Karpas-422 (cell line): ENCODE measurements around the gene ADGRL1. TPM values are rescaled to one million over a fixed set of nuclear protein-coding genes. Genes with fewer than 3 reads are reported as not detected.
A peak's percentile ranks its signal among the peaks of the same experiment; 100 is the strongest.
"Not testable (repeated sequence)": the region's sequence is repeated elsewhere in the genome, so short reads cannot be mapped to it uniquely, and the experiment has no call there.

ENCODE experiments used
- DNase-seq: peaks from one replicate; pipeline ENCODE4 v3.0.0-alpha.2; 2015
- H2AFZ ChIP-seq: fragments of 200-600 bp; sonication (generic); 2 replicates; pipeline ENCODE4 v1.6.1; 2014; ENCODE audit warnings: antibody characterized with exemption, low read length, mixed read lengths
- H3K27ac ChIP-seq: fragments of 200-600 bp; sonication (generic); 2 replicates; pipeline ENCODE4 v1.5.1; 2014; ENCODE audit warnings: mild to moderate bottlenecking, low read length, moderate library complexity
- H3K27me3 ChIP-seq: fragments of 200-600 bp; sonication (generic); 2 replicates; pipeline ENCODE4 v1.6.1; 2014; ENCODE audit warnings: low read length, mixed read lengths
- H3K36me3 ChIP-seq: fragments of 200-600 bp; sonication (generic); 2 replicates; pipeline ENCODE4 v1.6.1; 2014; ENCODE audit warnings: low read length, mixed read lengths; ENCODE audit not compliant: insufficient read depth
- H3K4me1 ChIP-seq: fragments of 200-600 bp; sonication (generic); 2 replicates; pipeline ENCODE4 v1.6.1; 2014; ENCODE audit warnings: mild to moderate bottlenecking, low read length, mixed read lengths
- H3K4me2 ChIP-seq: fragments of 200-600 bp; sonication (generic); 2 replicates; pipeline ENCODE4 v1.6.1; 2014; ENCODE audit warnings: low read length, low read depth, mild to moderate bottlenecking; ENCODE audit not compliant: poor library complexity, severe bottlenecking
- H3K4me3 ChIP-seq: fragments of 200-600 bp; sonication (generic); 2 replicates; pipeline ENCODE4 v1.5.1; 2014; ENCODE audit warnings: mild to moderate bottlenecking, antibody characterized with exemption, low read length, mixed read lengths
- H3K79me2 ChIP-seq: fragments of 200-600 bp; sonication (generic); 2 replicates; pipeline ENCODE4 v1.6.1; 2014; ENCODE audit warnings: mild to moderate bottlenecking, low read length, mixed read lengths
- H3K9ac ChIP-seq: fragments of 200-600 bp; sonication (generic); 2 replicates; pipeline ENCODE4 v1.6.0; 2014; ENCODE audit warnings: low read length
- H3K9me2 ChIP-seq: fragments of 200-600 bp; sonication (generic), shearing (Covaris generic); replicated peaks from 2 replicates; pipeline ENCODE4 v1.6.0; 2014; ENCODE audit warnings: mild to moderate bottlenecking, low read length, moderate library complexity; ENCODE audit not compliant: insufficient read depth
- H3K9me3 ChIP-seq: fragments of 300-700, 200-600 bp; sonication (generic); 2 replicates; pipeline ENCODE4 v1.6.1; 2014; ENCODE audit warnings: low read length, mixed read lengths
- H4K20me1 ChIP-seq: fragments of 200-600 bp; sonication (generic); 2 replicates; pipeline ENCODE4 v1.6.1; 2014; ENCODE audit warnings: mild to moderate bottlenecking, antibody characterized with exemption, low read length, low read depth; ENCODE audit not compliant: insufficient read depth
- total RNA-seq: library from RNA; depleted of rRNA; stranded (reverse); fragments of >200 nt; shearing (Covaris generic); gene quantifications from 2 replicates; pipeline ENCODE4 v1.2.3, GENCODE V29; 2014; ENCODE audit warnings: low replicate concordance

ADGRL1 gene
- total RNA-seq, 1 experiment from 2014 or later, result 1.2 TPM

GRCh38 chr19:14200147-14200841, 5.7 kb downstream of the ADGRL1 start:
- not testable (repeated sequence) for H3K36me3 ChIP-seq, H3K9ac ChIP-seq, H3K9me2 ChIP-seq, H2AFZ ChIP-seq, H3K4me1 ChIP-seq, H3K4me3 ChIP-seq, H3K9me3 ChIP-seq, H3K4me2 ChIP-seq, H4K20me1 ChIP-seq, H3K27me3 ChIP-seq, H3K27ac ChIP-seq, H3K79me2 ChIP-seq
- peak; percentile 76 for DNase-seq

DNA sequence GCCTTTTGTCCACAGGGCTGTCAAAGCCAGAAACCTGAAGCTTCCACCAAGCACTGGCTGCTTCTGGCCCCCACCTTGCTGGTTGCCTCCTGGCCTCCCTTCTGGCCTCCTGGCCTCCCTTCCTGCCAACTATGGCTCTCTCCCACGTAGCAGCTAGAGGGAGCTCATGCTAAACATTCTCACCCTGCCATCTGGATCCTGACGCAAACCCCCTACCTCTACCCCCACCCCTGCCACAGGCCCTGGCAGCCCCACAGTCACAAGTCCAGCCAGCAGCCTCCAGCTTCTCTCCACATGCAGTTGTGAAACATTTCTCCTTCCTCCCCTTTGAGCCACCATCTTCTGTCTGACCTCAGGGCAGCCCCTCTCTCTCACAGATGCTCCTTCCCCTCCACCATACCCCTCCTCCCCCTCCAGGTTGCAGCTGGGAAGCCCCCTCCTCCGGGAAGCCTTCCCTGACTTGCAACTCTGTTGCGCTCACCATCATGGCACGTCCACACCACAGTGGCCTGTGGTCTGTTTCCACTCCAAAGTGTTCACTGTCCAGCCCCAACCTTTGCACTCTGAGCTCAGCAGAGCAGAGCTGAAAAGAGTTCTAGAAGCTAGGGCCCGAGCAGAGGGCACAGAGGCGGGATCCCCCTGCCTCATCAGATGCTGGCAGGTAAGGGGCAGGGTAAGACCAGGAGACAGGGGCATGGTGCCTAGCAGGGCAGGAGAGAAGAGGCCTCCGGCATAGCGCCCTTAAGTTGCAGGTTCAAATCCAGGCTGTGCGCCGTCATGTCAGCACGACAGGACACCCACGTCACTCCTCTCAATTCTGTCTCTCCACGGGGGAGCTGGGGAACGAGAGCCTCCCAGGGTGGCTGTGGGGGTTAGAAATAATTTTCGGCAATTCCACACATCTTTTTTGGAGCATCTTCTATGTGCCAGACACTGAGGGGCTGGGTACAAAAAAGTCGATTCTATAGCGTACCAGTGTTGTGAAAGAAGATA, 7.3 kb downstream of the ADGRL1 start:
- Histone ChIP-seq H3K9me3 (no peaks in the 10 kb centered on the region), H2AFZ (no peak overlapping the region), H3K4me1 (no peaks in the 10 kb centered on the region), H3K36me3 (no peaks in the 10 kb centered on the region), H3K27ac (no peak overlapping the region), H3K4me3 (no peak overlapping the region), H3K4me2 (no peak overlapping the region), H3K79me2 (no peaks in the 10 kb centered on the region), H3K9ac (no peak overlapping the region), H3K27me3 (no peaks in the 10 kb centered on the region), H3K9me2 (no peaks in the 10 kb centered on the region), H4K20me1 (no peaks in the 10 kb centered on the region)
- DNase-seq, result peak; percentile 56

- Histone ChIP-seq H3K9me3 (no peaks in the 10 kb centered on the region), H2AFZ (no peak overlapping the region), H3K4me1 (no peaks in the 10 kb centered on the region), H3K79me2 (no peaks in the 10 kb centered on the region), H3K4me2 (no peak overlapping the region), H4K20me1 (no peaks in the 10 kb centered on the region), H3K9ac (no peak overlapping the region), H3K36me3 (no peaks in the 10 kb centered on the region), H3K4me3 (no peak overlapping the region), H3K9me2 (no peaks in the 10 kb centered on the region), H3K27me3 (no peaks in the 10 kb centered on the region), H3K27ac (no peak overlapping the region)
- DNase-seq, result no peak
Measured at GRCh38 chr19:14197882-14198281, 8.1 kb downstream of the ADGRL1 start.

- not testable (repeated sequence) for H3K4me3 ChIP-seq, H3K27me3 ChIP-seq, H3K4me2 ChIP-seq, H4K20me1 ChIP-seq, H3K36me3 ChIP-seq, H3K9me2 ChIP-seq, DNase-seq, H2AFZ ChIP-seq, H3K9me3 ChIP-seq, H3K4me1 ChIP-seq, H3K79me2 ChIP-seq, H3K9ac ChIP-seq, H3K27ac ChIP-seq
Measured at GRCh38 chr19:14197288-14197687, 8.7 kb downstream of the ADGRL1 start.

DNA sequence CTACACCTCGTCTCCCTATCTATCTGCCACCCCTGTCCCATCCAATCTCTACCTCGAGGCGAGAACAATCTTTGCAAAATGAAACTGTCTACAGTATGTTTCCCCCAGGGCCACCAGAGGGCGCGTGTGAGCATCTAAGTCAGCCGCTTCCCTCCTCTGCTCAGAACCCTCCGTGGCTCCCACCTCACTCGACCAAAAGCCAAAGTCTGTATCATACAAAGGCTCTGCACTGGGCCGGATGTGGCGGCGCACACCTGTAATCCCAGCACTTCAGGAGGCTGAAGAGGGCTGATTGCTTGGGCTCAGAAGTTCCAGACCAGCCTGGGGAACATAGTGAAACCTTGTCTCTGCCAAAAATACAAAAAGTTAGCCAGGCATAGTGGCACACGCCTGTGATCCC, 9.9 kb downstream of the ADGRL1 start:
- H3K4me3 ChIP-seq, H4K20me1 ChIP-seq, H3K9ac ChIP-seq, H3K79me2 ChIP-seq, H3K4me1 ChIP-seq, H2AFZ ChIP-seq, H3K36me3 ChIP-seq, H3K9me2 ChIP-seq, H3K27me3 ChIP-seq, H3K4me2 ChIP-seq, H3K9me3 ChIP-seq, H3K27ac ChIP-seq: not testable (repeated sequence)
- peak; percentile 81 for DNase-seq

- not testable (repeated sequence) for H4K20me1 ChIP-seq, H2AFZ ChIP-seq, H3K36me3 ChIP-seq, H3K9me3 ChIP-seq, H3K4me1 ChIP-seq, H3K27me3 ChIP-seq, H3K4me3 ChIP-seq, H3K27ac ChIP-seq, DNase-seq, H3K9me2 ChIP-seq, H3K9ac ChIP-seq, H3K4me2 ChIP-seq, H3K79me2 ChIP-seq
Measured at GRCh38 chr19:14195216-14195615, 10.8 kb downstream of the ADGRL1 start.

GRCh38 chr19:14189415-14189814, 16.6 kb downstream of the ADGRL1 start:
- Histone ChIP-seq H3K36me3 (no peaks in the 10 kb centered on the region), H3K4me3 (no peak overlapping the region), H2AFZ (no peak overlapping the region), H3K9ac (no peak overlapping the region), H3K9me3 (no peaks in the 10 kb centered on the region), H3K9me2 (no peaks in the 10 kb centered on the region), H3K79me2 (no peaks in the 10 kb centered on the region), H3K4me2 (no peak overlapping the region), H4K20me1 (no peaks in the 10 kb centered on the region), H3K4me1 (no peaks in the 10 kb centered on the region), H3K27ac (no peak overlapping the region), H3K27me3 (no peaks in the 10 kb centered on the region)
- no peak for DNase-seq

DNA sequence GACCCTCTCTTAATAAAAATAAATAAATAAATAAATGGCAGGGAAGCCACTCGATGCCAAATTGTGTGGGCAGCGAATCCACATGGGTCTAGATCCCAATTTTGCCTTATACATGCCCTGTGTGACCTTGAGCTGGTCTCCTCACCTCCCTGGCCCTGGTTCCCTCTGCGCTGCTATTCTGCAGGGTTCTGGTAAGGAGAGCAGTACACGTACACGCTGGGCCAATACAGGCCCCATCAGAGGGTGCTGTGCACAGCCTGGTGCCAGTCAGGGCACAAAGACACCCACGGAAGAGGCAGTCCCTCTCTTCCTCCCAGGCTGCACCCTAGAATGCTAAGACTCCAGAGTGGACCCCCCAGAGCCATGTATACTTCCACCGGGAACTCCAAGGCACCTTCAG, 17.9 kb downstream of the ADGRL1 start:
- not testable (repeated sequence) for H3K4me3 ChIP-seq, H3K36me3 ChIP-seq, H2AFZ ChIP-seq, H3K4me1 ChIP-seq, H3K9me3 ChIP-seq, DNase-seq, H3K27me3 ChIP-seq, H3K4me2 ChIP-seq, H4K20me1 ChIP-seq, H3K9ac ChIP-seq, H3K79me2 ChIP-seq, H3K9me2 ChIP-seq, H3K27ac ChIP-seq
